GM20000 (cell line): ENCODE data around the gene BTNL8.

Experiments used
- DNase-seq: peaks from one replicate; pipeline ENCODE4 v3.0.0; 2012; ENCODE audit warnings: low spot score
- TF ChIP-seq, protein P1 (sequence below): IDR thresholded peaks from 2 replicates; pipeline ENCODE4 v1.5.1; 2012; ENCODE audit warnings: mild to moderate bottlenecking, control low read depth; ENCODE audit errors: extremely low read depth, missing control alignments

The BTNL8 gene

DNA sequence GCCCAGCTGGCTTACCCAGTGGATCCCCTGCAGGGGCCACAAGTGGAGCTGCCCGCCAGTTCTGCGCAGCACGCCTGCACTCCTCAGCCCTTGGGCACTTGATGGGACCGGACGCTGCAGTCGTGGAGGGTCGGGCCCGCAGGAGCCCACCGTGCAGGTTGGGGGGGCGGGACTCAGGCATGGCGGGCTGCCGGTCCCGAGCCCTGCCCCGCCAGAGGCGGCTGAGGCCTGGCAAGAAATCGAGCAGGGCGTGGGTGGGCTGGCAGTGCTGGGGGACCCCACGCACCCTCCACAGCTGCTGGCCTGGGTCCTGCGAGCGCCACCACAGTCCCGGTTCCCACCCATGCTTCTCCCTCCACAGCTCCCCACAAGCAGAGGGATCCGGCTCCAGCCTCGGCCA, 70.4 kb downstream of the BTNL8 start:
- TF ChIP-seq, protein P1, sequence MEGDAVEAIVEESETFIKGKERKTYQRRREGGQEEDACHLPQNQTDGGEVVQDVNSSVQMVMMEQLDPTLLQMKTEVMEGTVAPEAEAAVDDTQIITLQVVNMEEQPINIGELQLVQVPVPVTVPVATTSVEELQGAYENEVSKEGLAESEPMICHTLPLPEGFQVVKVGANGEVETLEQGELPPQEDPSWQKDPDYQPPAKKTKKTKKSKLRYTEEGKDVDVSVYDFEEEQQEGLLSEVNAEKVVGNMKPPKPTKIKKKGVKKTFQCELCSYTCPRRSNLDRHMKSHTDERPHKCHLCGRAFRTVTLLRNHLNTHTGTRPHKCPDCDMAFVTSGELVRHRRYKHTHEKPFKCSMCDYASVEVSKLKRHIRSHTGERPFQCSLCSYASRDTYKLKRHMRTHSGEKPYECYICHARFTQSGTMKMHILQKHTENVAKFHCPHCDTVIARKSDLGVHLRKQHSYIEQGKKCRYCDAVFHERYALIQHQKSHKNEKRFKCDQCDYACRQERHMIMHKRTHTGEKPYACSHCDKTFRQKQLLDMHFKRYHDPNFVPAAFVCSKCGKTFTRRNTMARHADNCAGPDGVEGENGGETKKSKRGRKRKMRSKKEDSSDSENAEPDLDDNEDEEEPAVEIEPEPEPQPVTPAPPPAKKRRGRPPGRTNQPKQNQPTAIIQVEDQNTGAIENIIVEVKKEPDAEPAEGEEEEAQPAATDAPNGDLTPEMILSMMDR = no peak
- DNase-seq = no peak

GRCh38 chr5:180970336-180970735, 71.4 kb downstream of the BTNL8 start:
- no peak for DNase-seq
- TF ChIP-seq, protein P1 = no peak

DNA sequence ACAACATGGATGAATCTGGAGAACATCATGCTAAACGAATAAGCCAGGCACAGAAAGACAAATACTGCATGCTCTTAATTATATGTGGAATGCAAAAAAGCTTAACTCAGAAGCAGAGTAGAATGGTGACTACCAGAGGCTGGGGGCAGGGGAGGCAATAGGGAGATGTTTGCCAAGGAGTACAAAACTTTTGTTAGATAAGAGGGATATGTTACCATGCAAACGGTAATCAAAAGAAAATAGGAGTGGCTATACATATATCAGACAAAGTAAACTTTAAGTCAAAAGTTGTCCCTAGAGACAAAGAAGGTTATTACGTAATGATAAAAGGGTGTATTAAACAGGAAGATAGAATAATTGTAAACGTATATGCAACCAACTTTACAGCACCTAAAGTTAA, 71.9 kb downstream of the BTNL8 start:
- TF ChIP-seq, protein P1 = no peak
- no peak for DNase-seq

GRCh38 chr5:180974612-180975315, 75.8 kb downstream of the BTNL8 start:
- TF ChIP-seq, protein P1 = no peak
- DNase-seq = no peak

DNA sequence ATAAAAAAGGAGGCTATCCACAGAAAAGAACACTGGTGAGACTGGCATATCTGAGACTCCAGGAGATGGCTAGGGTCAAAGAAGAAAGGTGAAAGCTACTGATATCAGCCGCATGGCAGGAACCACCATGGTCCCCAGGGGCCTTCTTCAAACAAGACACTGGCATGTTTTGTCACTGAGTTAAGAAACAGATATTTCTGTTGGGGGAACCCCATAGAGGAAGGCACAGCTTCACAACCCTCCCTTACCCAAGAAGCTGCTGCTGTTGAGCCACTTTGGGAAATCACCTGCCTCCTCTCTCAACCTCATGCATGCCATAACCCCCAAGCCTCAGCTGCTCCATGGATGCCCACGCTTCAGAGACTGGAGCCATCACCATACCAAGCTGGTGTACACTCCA, 76.4 kb downstream of the BTNL8 start:
- TF ChIP-seq, protein P1 = no peak
- peak; percentile 34 for DNase-seq

- no peak for DNase-seq
- TF ChIP-seq, protein P1 = no peak
Observed at GRCh38 chr5:180976518-180976917, 77.6 kb downstream of the BTNL8 start.

DNA sequence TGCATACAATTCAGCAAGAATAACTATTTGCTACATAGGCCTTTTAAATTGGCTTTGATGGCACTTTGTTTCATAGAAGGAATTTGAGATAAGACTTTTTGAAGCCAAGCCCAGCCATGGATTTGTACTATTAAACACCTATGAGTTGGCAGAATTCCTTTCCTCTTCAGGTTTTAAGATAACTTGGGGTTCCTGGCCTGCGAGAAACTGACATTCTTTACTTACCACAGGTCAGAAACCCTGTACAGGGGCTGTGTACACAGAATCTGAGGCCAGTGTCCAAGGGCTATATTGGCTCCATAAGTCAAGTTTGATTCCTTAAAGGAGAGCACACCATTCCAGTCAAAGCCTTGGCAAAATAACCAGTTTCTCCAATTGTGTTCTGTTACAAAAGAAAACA, 78.9 kb downstream of the BTNL8 start:
- TF ChIP-seq, protein P1 = no peak
- no peak for DNase-seq
